Cardiac fibroblast (primary cell): ENCODE results near the gene ACAP3.
"Not testable (repeated sequence)": the region's sequence is repeated elsewhere in the genome, so short reads cannot be mapped to it uniquely, and the experiment has no call there.

Experiments
- DNase-seq, 2 donors: peaks; one replicate each; pipeline versions ENCODE4 v3.0.0 to v3.0.0-alpha.2; 2010; ENCODE audit warnings: low read depth in 2 of 2
- H3K4me3 ChIP-seq, 2 donors: replicated peaks in 1 of 2; 1 replicate in 1 of 2; 2 replicates in 1 of 2; pipeline ENCODE4 v1.5.1; 2011; ENCODE audit warnings: low read depth in 2 of 2, low read length in 2 of 2, mild to moderate bottlenecking in 2 of 2, moderate library complexity in 1 of 2
- CTCF ChIP-seq: IDR thresholded peaks from one replicate; pipeline ENCODE4 v1.5.1; 2011; ENCODE audit warnings: low read depth, mild to moderate bottlenecking, low read length, inconsistent platforms

ACAP3 gene

DNA sequence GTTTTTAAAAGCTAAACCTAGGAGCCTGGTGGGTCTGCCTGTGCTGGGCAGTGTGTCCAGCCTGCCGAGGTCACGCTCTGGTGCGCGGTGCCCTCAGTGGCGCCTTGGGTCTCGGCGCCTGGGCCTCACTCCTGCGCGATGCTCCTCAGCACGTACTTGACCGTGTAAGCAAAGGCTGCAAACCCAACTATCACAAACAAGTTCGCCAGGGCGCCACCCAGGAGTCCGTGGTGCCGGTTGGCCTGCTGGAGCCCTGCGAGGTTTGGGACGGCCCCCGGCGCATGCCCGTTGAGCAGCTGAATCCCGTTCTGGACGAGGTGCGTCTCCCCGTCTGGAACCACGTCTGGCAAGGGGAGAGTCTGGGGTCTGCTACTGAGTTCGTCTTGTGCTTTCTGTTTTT lies 52.7 kb downstream of the ACAP3 start:
- no peak for TF ChIP-seq CTCF
- DNase-seq: no peak
- no peak overlapping the region for H3K4me3 ChIP-seq

DNA sequence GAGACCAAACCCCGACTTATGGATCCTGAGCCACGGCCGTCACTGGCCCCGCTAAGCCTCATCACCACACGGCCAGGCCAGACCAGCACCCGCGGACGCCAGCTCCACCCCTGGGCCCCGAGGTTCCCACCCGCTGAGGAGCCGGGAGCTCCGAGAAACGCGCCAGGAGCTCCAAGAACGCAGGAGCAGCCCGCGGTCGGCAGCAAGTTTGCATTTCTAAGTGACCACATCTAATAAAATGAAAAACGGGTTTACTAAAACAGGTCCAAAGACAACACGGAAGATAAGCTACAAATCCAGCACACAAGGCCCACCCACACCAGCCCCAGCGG lies 53.1 kb downstream of the ACAP3 start:
- no peak overlapping the region for H3K4me3 ChIP-seq
- no peak for DNase-seq
- no peak for TF ChIP-seq CTCF

DNA sequence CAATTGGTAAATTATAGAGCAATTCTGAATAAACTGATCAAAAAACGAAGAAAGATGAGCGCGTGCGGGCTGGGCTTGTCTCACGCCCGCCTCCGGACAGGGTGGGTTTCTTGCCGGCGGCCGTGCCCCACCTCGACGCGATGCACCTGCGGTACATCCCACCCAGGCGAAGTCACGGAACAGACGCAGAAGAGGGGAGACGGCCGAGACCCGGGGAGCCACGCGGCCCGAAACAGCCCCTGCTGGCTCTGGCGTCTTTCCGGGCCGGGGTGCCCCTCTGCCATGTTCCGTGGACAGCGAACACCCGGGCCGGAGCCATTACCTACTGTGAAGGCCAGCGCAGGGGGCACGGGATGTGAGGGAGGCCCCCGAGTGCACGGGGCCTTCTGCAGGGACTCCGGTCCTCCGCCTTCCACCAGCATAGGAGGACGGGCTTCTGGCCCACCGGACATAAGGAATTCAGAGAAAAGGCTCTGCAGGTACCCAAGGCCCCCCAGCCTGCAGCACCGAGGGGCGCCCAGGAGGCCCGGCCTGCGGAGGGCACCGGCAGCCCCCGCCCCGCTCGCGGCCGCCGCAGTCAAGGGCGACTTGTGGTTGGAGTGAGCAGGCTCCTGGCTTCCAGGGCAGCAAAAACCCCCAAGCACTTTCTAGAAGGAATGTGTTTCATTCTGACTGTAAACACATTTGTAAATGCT lies 53.6 kb downstream of the ACAP3 start:
- DNase-seq: no peak
- H3K4me3 ChIP-seq: no peak overlapping the region
- TF ChIP-seq CTCF: no peak

DNA sequence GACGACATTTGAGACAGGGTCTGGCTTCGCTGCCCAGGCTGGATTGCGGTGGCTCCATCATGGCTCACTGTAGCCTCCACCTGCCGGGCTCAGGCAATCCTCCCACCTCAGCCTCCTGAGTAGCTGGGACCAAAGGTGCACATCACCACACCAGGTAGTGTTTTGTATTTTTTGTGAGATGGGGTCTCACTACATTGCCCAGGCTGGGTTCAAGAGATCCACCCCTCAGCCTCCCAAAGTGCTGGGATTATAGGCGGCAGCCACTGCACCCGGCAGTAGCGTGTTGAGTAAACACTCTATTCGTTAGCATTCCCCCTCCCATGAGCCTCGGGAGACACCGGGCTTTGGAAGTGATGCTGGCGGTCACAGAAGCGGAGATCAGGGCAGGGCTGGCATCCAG lies 54.4 kb downstream of the ACAP3 start:
- no peak overlapping the region for H3K4me3 ChIP-seq
- DNase-seq: no peak
- no peak for TF ChIP-seq CTCF

- DNase-seq: no peak
- no peak for TF ChIP-seq CTCF
- no peak overlapping the region for H3K4me3 ChIP-seq
Measured at GRCh38 chr1:1250786-1251284, 56.9 kb downstream of the ACAP3 start.

GRCh38 chr1:1248009-1248913 lies 59.5 kb downstream of the ACAP3 start:
- not testable (repeated sequence) for DNase-seq, H3K4me3 ChIP-seq

- DNase-seq: no peak
- TF ChIP-seq CTCF: no peak
- H3K4me3 ChIP-seq: no peak overlapping the region
Measured at GRCh38 chr1:1247341-1247913, 60.3 kb downstream of the ACAP3 start.
